Retinal pigment epithelial cell (primary cell): Measurements from ENCODE around the gene OTUB1.
A peak's percentile ranks its signal among the peaks of the same experiment; 100 is the strongest.
"Not testable (repeated sequence)": the region's sequence is repeated elsewhere in the genome, so short reads cannot be mapped to it uniquely, and the experiment has no call there.

Experiments used
- DNase-seq: peaks from one replicate; pipeline ENCODE4 v3.0.0-alpha.2; 2010; ENCODE audit warnings: low read depth
- H3K4me3 ChIP-seq: 2 replicates; pipeline ENCODE4 v1.5.1; 2011; ENCODE audit warnings: mild to moderate bottlenecking, low read length, control low read depth, moderate library complexity
- CTCF ChIP-seq: conservative IDR thresholded peaks from 2 replicates; pipeline ENCODE4 v1.5.1; 2011; ENCODE audit warnings: low read depth, low read length, control low read depth, inconsistent platforms

Gene OTUB1

DNA sequence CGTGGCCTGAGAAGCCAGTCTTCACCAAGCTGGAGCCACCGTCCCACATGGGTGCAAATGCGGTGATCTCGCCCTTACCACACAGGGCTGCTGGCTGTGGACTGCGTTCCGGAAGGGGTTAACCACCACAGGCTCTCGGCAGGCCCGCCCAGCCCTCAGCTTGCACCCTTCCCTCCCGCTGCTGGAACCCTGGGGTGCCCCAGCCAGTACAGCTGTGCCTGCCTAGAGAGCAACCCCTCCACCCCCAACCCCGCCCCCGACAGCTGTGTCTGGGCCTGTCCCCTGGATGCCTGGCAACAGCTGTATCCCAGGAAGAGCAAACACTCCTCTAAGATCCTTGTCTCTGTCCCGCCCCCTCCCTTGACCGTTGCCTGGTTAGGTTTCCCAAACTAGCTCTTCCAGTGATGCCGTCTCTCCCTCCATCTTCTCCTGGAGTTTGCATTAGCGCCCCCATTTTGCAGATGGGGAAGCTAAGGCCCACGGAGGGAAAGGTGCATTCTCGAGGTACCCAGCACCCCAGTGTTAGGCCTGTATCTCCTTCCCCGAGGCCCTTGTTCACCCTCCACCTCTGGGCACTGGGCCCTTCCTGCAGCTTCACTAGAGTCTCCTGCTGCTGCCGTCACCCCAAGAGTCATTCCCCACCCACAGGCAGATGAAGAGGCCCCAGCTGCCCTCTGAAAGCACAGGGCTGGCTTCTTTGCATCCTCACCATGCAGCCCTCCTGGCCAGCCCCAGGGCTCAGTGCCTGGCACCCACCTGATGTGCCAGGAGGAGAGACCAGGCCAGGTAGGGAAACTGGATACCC is 24.4 kb upstream of the OTUB1 start:
- no peak for DNase-seq
- no peak overlapping the region for H3K4me3 ChIP-seq
- TF ChIP-seq CTCF = no peak

GRCh38 chr11:63963895-63964294 is 22.3 kb upstream of the OTUB1 start:
- not testable (repeated sequence) for H3K4me3 ChIP-seq, DNase-seq

DNA sequence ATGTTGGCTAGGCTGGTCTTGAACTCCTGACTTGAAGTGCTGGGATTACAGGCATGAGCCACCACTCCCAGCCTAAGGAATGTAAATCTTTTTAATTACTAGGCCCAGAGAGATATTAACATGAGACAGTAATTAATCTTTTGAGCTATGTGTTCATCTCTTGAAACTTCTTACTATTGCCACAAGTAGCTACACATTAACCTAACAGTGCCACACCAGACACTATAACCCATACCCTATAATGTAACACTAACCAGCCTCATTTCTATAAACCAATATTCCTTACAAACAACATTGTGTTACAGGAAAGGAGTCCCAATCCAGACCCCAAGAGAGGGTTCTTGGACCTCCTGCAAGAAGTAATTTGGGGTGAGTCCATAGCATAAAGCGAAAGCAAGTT is 19.8 kb upstream of the OTUB1 start:
- no peak for TF ChIP-seq CTCF

DNA sequence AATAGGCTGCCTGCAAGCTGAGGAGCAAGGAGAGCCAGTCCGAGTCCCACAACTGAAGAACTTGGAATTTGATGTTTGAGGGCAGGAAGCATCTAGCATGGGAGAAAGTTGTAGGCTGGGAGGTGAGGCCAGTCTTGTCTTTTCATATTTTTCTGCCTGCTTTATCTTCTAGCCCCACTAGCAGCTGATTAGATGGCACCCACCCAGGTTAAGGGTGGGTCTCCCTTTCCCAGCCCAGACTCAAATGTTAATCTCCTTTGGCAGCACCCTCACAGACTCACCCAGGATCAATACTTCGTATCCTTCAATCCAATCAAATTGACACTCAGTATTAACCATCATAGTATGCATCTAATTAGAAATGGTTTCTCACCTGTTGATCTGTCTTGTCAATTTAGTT is 16.8 kb upstream of the OTUB1 start:
- no peak for DNase-seq
- TF ChIP-seq CTCF = no peak
- no peak overlapping the region for H3K4me3 ChIP-seq

More for the DNA sequence above, 19.8 kb upstream of the OTUB1 start:
- no peak overlapping the region for H3K4me3 ChIP-seq
- no peak for DNase-seq

DNA sequence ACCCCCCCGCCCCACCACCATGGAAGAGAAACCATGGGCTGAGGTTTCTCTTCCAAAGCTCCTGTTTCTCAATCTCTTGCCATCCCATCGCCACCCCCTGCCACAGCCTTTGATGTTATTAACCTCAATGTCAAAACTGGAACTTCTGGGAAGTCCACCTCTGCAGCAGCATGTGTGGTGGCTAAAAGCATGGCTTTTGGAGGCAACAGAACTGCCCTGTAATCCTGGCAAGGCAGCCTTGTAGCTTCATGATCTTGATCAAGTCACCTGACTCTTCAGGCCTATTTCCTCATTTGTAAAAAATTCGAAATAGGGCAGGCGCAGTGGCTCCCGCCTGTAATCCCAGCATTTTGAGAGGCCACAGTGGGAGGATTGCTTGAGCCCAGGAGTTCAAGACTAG is 15.3 kb upstream of the OTUB1 start:
- TF ChIP-seq CTCF = no peak
- no peak for DNase-seq
- no peak overlapping the region for H3K4me3 ChIP-seq

GRCh38 chr11:63973912-63974258 is 12.4 kb upstream of the OTUB1 start:
- not testable (repeated sequence) for H3K4me3 ChIP-seq, DNase-seq

DNA sequence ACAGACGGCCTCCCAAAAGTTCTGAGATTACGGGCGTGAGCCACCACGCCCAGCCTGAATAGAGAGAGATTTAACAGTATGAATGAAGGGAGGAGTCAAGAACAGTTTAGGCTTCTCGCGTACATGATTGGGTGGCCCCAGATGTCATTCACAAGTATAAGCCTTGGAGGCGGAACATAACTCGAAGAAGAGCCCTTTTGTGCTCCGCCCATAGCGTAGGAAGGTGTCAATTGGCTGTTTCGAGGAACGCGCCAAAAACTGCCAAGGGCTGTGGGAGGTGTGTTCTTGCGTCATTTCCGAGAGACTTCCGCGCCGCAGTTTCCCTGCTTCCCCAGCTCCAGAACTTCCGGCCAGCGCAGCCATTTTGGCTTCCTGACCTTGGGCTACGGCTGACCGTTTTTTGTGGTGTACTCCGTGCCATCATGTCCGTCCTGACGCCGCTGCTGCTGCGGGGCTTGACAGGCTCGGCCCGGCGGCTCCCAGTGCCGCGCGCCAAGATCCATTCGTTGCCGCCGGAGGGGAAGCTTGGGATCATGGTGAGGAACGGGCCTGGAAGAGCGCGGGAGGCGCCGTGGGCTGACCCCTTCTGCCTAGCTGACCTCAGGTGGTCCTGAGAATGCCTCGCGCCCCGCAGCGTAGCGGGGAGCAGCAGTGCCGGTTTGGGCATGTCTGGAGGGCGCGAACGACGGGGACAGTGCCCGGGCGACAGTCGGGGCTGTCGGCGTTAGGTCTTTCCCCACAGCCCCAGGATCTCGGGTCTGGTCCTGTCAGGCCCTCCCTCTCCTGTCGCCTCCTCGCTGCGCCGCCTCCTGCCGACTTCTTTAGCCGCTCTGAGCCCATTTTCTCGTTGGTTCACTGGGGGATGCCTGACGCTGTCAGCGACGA is 11.7 kb upstream of the OTUB1 start, which contains the start of gene COX8A:
COX8A (plus strand) TSS at position 362 of the 885 bp plus-strand sequence; CDS start at position 423, 61 bp downstream.
- DNase-seq = peak; percentile 99
- TF ChIP-seq CTCF = peak; percentile 26
- peak within 1 kb of the TSS; percentile 95 for H3K4me3 ChIP-seq
